AG09309 (cell line): Measurements from ENCODE around the gene MAP3K21.

ENCODE experiments used
- DNase-seq: peaks from one replicate; pipeline ENCODE4 v3.0.0-alpha.2; 2010; ENCODE audit warnings: low read depth
- H3K4me3 ChIP-seq: 2 replicates; pipeline ENCODE4 v1.5.1; 2011; ENCODE audit warnings: mild to moderate bottlenecking, low read depth, low read length, moderate library complexity; ENCODE audit not compliant: control insufficient read depth
- CTCF ChIP-seq: IDR thresholded peaks from 2 replicates; pipeline ENCODE4 v1.5.1; 2011; ENCODE audit warnings: mild to moderate bottlenecking, low read depth, low read length, inconsistent platforms; ENCODE audit not compliant: insufficient read depth, control insufficient read depth; ENCODE audit errors: missing control alignments

Gene MAP3K21

GRCh38 chr1:233290396-233291034 lies 37.0 kb upstream of the MAP3K21 start:
- TF ChIP-seq CTCF: no peak
- DNase-seq: no peak
- H3K4me3 ChIP-seq: no peak overlapping the region

- TF ChIP-seq CTCF: no peak
- no peak overlapping the region for H3K4me3 ChIP-seq
- DNase-seq: no peak
Observed at GRCh38 chr1:233293556-233294446, 33.7 kb upstream of the MAP3K21 start.

GRCh38 chr1:233294913-233295236 lies 32.6 kb upstream of the MAP3K21 start:
- no peak for DNase-seq
- TF ChIP-seq CTCF: no peak
- H3K4me3 ChIP-seq: peak overlapping the region; percentile 89

GRCh38 chr1:233295237-233295974 lies 32.1 kb upstream of the MAP3K21 start, which contains the start of gene PCNX2:
Gene PCNX2, minus strand, starts transcription at chr1:233295725. Its CDS starts 247 bp downstream, at chr1:233295478.
- no peak for TF ChIP-seq CTCF
- DNase-seq: no peak
- peak within 1 kb of the TSS; percentile 89 for H3K4me3 ChIP-seq

GRCh38 chr1:233295975-233296322 lies 31.6 kb upstream of the MAP3K21 start:
- DNase-seq: no peak
- peak overlapping the region; percentile 89 for H3K4me3 ChIP-seq
- no peak for TF ChIP-seq CTCF

GRCh38 chr1:233299450-233299849 lies 28.1 kb upstream of the MAP3K21 start:
- TF ChIP-seq CTCF: no peak
- DNase-seq: no peak
- H3K4me3 ChIP-seq: no peak overlapping the region
